Fibroblast of lung (primary cell): ENCODE data around the gene CCDC86. TPM values are rescaled to one million over a fixed set of nuclear protein-coding genes. Genes with fewer than 3 reads are reported as not detected.

Experiments used
- DNase-seq, 2 donors: peaks; one replicate each; pipeline versions ENCODE4 v3.0.0 to v3.0.0-alpha.2; 2010; ENCODE audit warnings: low read depth in 2 of 2
- H2AFZ ChIP-seq: 2 replicates; pipeline ENCODE4 v1.5.1; 2012; ENCODE audit warnings: low read length, control low read depth, inconsistent platforms
- H3K27ac ChIP-seq: 2 replicates; pipeline ENCODE4 v1.5.1; 2011; ENCODE audit warnings: low read length, control low read depth; ENCODE audit not compliant: insufficient read depth
- H3K27me3 ChIP-seq: 2 replicates; pipeline ENCODE4 v1.5.1; 2011; ENCODE audit warnings: mild to moderate bottlenecking, low read length; ENCODE audit not compliant: control insufficient read depth, insufficient read depth
- H3K36me3 ChIP-seq: 2 replicates; pipeline ENCODE4 v1.5.1; 2011; ENCODE audit warnings: low read length; ENCODE audit not compliant: control insufficient read depth, insufficient read depth
- H3K4me1 ChIP-seq: 2 replicates; pipeline ENCODE4 v1.5.1; 2011; ENCODE audit warnings: low read length; ENCODE audit not compliant: control insufficient read depth, insufficient read depth; ENCODE audit errors: extremely low read depth
- H3K4me2 ChIP-seq: 2 replicates; pipeline ENCODE4 v1.5.1; 2011; ENCODE audit warnings: low read length, control low read depth; ENCODE audit not compliant: insufficient read depth; ENCODE audit errors: extremely low read depth
- H3K4me3 ChIP-seq, 4 experiments: fragments of 200-600 bp in 1 of 4; sonication (generic) in 1 of 4; replicated peaks in 1 of 4; 2 replicates each; pipeline ENCODE4 v1.5.1; 2011 to 2016; ENCODE audit warnings: low read length in 4 of 4, low read depth in 3 of 4, mild to moderate bottlenecking in 3 of 4, control low read depth in 2 of 4, inconsistent platforms in 1 of 4, mixed read lengths in 1 of 4; ENCODE audit not compliant: insufficient read depth in 1 of 4; ENCODE audit errors: control extremely low read depth in 1 of 4
- H3K79me2 ChIP-seq: 2 replicates; pipeline ENCODE4 v1.5.1; 2012; ENCODE audit warnings: mild to moderate bottlenecking, low read length, inconsistent platforms; ENCODE audit not compliant: control insufficient read depth, insufficient read depth
- H3K9ac ChIP-seq: 2 replicates; pipeline ENCODE4 v1.5.1; 2011; ENCODE audit warnings: mild to moderate bottlenecking, low read length, control low read depth; ENCODE audit not compliant: insufficient read depth
- H3K9me3 ChIP-seq: 2 replicates; pipeline ENCODE4 v1.5.1; 2012; ENCODE audit warnings: low read depth, low read length; ENCODE audit not compliant: control insufficient read depth, insufficient read depth
- H4K20me1 ChIP-seq: 2 replicates; pipeline ENCODE4 v1.5.1; 2011; ENCODE audit warnings: low read length; ENCODE audit not compliant: control insufficient read depth, insufficient read depth; ENCODE audit errors: extremely low read depth
- EZH2 ChIP-seq: IDR thresholded peaks from 2 replicates; pipeline ENCODE4 v1.5.1; 2012; ENCODE audit warnings: low read length, control low read depth, mild to moderate bottlenecking; ENCODE audit errors: missing control alignments
- polyA plus RNA-seq, 2 donors: library from polyadenylated mRNA; depleted of rRNA in 1 of 2; stranded (reverse) in 1 of 2; unstranded in 1 of 2; fragments of >200 nt; gene quantifications; 2 replicates each; pipeline ENCODE4 v1.2.1, GENCODE V29; 2011 to 2012; ENCODE audit warnings: missing spikeins in 1 of 2
- total RNA-seq: library from RNA; depleted of rRNA; stranded (reverse); fragments of >200 nt; gene quantifications from 2 replicates; pipeline ENCODE4 v1.2.1, GENCODE V29; 2014
- TF ChIP-seq, protein P1 (sequence below), 2 donors: IDR thresholded peaks in 1 of 2; conservative IDR thresholded peaks in 1 of 2; 1 replicate in 1 of 2; 2 replicates in 1 of 2; pipeline ENCODE4 v1.5.1; 2011 to 2012; ENCODE audit warnings: low read length in 2 of 2, control low read depth in 1 of 2, inconsistent platforms in 1 of 2, low read depth in 1 of 2, mild to moderate bottlenecking in 1 of 2

Gene CCDC86
- total and polyA plus RNA-seq, 2 donors (not counting 1 experiment from before 2014, with no cell fraction given): 7.4 to 14.9 TPM

DNA sequence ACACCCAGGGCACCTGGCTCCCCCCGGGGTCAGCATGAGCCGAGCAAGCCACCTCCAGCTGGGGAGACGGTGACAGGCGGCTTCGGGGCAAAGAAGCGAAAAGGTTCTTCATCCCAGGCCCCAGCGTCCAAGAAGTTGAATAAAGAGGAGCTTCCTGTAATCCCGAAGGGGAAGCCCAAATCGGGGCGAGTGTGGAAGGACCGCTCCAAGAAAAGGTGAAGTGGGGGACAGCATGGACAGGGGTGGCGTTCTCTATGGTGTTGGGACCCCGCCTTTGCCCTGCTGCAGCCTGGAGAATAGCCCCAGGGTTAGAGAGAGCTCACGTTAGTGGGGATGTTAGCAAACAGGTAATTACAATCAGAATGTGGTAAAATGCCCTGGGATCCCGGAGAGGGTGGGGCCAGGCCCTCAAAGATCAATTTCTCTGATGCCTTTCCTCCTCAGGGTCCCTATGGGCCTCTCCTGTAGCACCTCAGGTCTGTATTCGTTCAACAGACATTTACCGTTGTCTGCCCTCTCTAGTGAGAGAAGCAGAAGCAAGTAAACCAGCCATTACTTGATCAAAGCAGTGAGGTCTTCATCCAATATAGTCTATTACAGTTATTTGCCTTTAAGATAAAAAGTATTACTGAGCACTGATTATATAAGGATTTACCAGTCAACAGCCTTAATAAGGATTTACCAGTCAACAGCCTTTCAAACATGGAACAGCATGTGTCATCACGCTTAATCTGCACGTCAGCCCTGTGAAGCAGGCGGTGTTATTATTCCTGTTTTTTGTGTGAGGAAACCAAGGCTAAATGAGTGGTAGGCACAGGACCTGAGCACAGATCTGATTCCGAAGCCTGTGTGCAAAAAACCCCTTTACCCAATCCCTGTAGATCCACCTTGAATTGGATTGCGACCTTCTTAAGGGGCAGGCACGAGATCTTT, 1.0 kb downstream of the CCDC86 start:
- Histone ChIP-seq H3K4me3 (peak overlapping the region; percentile 72 to 96 (median 82)), H3K27ac (peak overlapping the region; percentile 83), H2AFZ (no peak overlapping the region), H3K9me3 (no peaks in the 10 kb centered on the region), H3K9ac (peak overlapping the region; percentile 83), H3K79me2 (peaks cover 40% of the 10 kb centered on the region), H3K4me1 (peaks cover 18% of the 10 kb centered on the region), H4K20me1 (no peaks in the 10 kb centered on the region), H3K27me3 (no peaks in the 10 kb centered on the region), H3K36me3 (no peaks in the 10 kb centered on the region), H3K4me2 (peak overlapping the region; percentile 87)
- no peak for DNase-seq
- no peak for TF ChIP-seq EZH2
- TF ChIP-seq, protein P1, sequence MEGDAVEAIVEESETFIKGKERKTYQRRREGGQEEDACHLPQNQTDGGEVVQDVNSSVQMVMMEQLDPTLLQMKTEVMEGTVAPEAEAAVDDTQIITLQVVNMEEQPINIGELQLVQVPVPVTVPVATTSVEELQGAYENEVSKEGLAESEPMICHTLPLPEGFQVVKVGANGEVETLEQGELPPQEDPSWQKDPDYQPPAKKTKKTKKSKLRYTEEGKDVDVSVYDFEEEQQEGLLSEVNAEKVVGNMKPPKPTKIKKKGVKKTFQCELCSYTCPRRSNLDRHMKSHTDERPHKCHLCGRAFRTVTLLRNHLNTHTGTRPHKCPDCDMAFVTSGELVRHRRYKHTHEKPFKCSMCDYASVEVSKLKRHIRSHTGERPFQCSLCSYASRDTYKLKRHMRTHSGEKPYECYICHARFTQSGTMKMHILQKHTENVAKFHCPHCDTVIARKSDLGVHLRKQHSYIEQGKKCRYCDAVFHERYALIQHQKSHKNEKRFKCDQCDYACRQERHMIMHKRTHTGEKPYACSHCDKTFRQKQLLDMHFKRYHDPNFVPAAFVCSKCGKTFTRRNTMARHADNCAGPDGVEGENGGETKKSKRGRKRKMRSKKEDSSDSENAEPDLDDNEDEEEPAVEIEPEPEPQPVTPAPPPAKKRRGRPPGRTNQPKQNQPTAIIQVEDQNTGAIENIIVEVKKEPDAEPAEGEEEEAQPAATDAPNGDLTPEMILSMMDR (conservative IDR thresholded peaks at IDR 0.05 in 1 of 2, IDR thresholded peaks at IDR 0.05 in 1 of 2; ENCODE audit: low read depth in 1 of 2, low read length in 2 of 2): no peak

DNA sequence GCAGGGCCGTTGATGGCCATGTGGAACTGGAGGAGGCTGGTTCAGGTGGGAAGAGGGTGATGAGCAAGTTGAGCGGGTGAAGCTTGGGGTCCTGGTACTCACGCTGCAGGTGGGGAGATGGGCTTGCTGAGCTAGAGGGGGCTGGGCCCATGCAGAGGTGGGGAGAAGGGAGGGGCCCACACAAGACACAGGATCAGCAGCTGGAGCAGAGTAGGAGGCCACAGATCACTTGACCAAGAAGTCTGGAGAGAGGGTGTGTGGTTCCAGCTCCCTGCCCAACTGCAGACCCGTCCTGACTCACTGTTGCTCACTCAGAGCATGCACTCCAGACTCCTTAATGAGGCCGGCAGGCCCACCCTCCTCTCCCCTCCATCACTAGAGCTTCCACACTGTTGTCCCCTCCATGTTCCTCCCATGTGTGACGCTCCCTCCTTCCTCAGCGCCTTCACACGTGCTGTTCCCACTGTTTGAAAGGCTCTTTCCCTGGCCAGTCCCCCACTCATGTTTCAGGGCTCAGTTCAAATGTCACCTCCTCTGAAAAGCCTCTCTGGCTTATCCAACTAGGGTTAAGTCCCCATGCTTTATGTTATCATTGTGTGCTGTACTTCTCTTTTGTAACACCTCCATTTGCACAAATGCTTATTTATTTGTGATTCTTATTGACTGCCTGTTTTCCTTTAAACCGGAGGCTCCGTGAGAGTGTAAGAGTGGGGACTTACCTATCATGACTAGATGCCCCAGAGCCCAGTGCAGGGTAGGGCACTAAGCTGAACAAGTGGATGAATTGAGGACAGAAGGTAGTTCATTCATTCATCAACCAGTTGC, 2.3 kb downstream of the CCDC86 start:
- H3K9me3 ChIP-seq: no peaks in the 10 kb centered on the region
- H3K4me1 ChIP-seq: peaks cover 18% of the 10 kb centered on the region
- DNase-seq: peak; percentile 40 to 42
- H4K20me1 ChIP-seq: no peaks in the 10 kb centered on the region
- H3K4me2 ChIP-seq: peak overlapping the region; percentile 87
- no peak for TF ChIP-seq EZH2
- TF ChIP-seq, protein P1 (conservative IDR thresholded peaks at IDR 0.05 in 1 of 2, IDR thresholded peaks at IDR 0.05 in 1 of 2; ENCODE audit: low read depth in 1 of 2, low read length in 2 of 2): no peak
- H3K79me2 ChIP-seq: peaks cover 40% of the 10 kb centered on the region
- no peaks in the 10 kb centered on the region for H3K27me3 ChIP-seq
- H3K4me3 ChIP-seq: peak overlapping the region; percentile 72 to 96 (median 82)
- H3K9ac ChIP-seq: peak overlapping the region; percentile 5
- H3K27ac ChIP-seq: no peak overlapping the region
- H3K36me3 ChIP-seq: peaks cover 6% of the 10 kb centered on the region
- no peak overlapping the region for H2AFZ ChIP-seq

DNA sequence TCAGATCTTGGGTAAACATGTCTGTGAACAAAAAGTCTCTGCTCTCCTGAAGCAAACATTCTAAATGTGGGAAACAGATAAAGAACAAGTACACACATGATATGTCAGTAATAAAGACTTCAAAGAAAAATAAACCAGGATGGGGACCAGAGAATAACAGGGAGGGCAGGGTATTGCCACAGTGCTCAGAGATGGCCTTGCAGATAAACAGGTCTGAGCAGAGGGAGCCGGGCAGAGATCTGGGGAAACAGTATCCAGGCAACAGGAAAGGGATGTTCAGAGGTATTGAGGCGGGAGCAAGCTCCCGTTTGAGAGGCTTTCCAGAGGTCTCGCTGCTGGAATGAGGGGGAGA, 2.9 kb downstream of the CCDC86 start:
- DNase-seq: no peak

More for the DNA sequence above, 2.9 kb downstream of the CCDC86 start:
- Histone ChIP-seq H3K36me3 (peaks cover 6% of the 10 kb centered on the region), H3K9ac (no peak overlapping the region), H2AFZ (no peak overlapping the region), H3K27me3 (no peaks in the 10 kb centered on the region), H4K20me1 (no peaks in the 10 kb centered on the region), H3K4me1 (peaks cover 18% of the 10 kb centered on the region), H3K27ac (no peak overlapping the region), H3K79me2 (peaks cover 40% of the 10 kb centered on the region), H3K4me2 (peak overlapping the region; percentile 87), H3K9me3 (no peaks in the 10 kb centered on the region), H3K4me3 (peak overlapping the region in 3 of 4 experiments; percentile 30 to 96 (median 72))
- TF ChIP-seq, protein P1 (conservative IDR thresholded peaks at IDR 0.05 in 1 of 2, IDR thresholded peaks at IDR 0.05 in 1 of 2; ENCODE audit: low read depth in 1 of 2, low read length in 2 of 2): no peak
- TF ChIP-seq EZH2: no peak
